Stimulated activated CD4-positive, alpha-beta T cell treated with anti-CD3 and anti-CD28 coated beads, Interleukin-15, amount 100 ng/mL, for 48 hours (primary cell): Measurements from ENCODE around the gene CFAP57.
"Not testable (repeated sequence)": the region's sequence is repeated elsewhere in the genome, so short reads cannot be mapped to it uniquely, and the experiment has no call there.

Source experiments
- DNase-seq, 2 donors: peaks; one replicate each; pipeline ENCODE4 v3.0.0-alpha.2; 2020; ENCODE audit warnings: low read depth in 2 of 2

Gene CFAP57

GRCh38 chr1:43171876-43172526 is at the start of gene CFAP57, which contains the start of gene EBNA1BP2:
Gene CFAP57, plus strand, starts transcription at chr1:43172330. Its CDS starts 424 bp downstream, at chr1:43172754.
Gene EBNA1BP2, minus strand, starts transcription at chr1:43172290. Its CDS starts 172 bp downstream, at chr1:43172118.
- peak; percentile 87 to 88 for DNase-seq

GRCh38 chr1:43123031-43123430 is 49.1 kb upstream of the CFAP57 start:
- DNase-seq: no peak

- DNase-seq: no peak
Measured at GRCh38 chr1:43128816-43129215, 43.3 kb upstream of the CFAP57 start.

GRCh38 chr1:43129426-43129825 is 42.7 kb upstream of the CFAP57 start:
- DNase-seq: no peak

GRCh38 chr1:43134068-43134467 is 38.1 kb upstream of the CFAP57 start:
- no peak for DNase-seq

- no peak for DNase-seq
Measured at GRCh38 chr1:43134640-43135039, 37.5 kb upstream of the CFAP57 start.

- DNase-seq: no peak
Measured at GRCh38 chr1:43135857-43136781, 36.0 kb upstream of the CFAP57 start.

GRCh38 chr1:43137445-43138052 is 34.6 kb upstream of the CFAP57 start:
- no peak for DNase-seq

GRCh38 chr1:43139295-43139694 is 32.8 kb upstream of the CFAP57 start:
- not testable (repeated sequence) for DNase-seq

- no peak for DNase-seq
Measured at GRCh38 chr1:43140010-43140409, 32.1 kb upstream of the CFAP57 start.

- no peak for DNase-seq
Measured at GRCh38 chr1:43140583-43140982, 31.5 kb upstream of the CFAP57 start.

GRCh38 chr1:43143441-43143888 is 28.7 kb upstream of the CFAP57 start:
- no peak for DNase-seq

GRCh38 chr1:43144237-43144636 is 27.9 kb upstream of the CFAP57 start:
- no peak for DNase-seq

GRCh38 chr1:43147625-43148327 is 24.4 kb upstream of the CFAP57 start:
- peak; percentile 13 to 38 for DNase-seq

- DNase-seq: no peak
Measured at GRCh38 chr1:43149889-43150288, 22.2 kb upstream of the CFAP57 start.

- no peak for DNase-seq
Measured at GRCh38 chr1:43152866-43153265, 19.3 kb upstream of the CFAP57 start.

GRCh38 chr1:43153443-43153842 is 18.7 kb upstream of the CFAP57 start:
- DNase-seq: no peak

GRCh38 chr1:43156026-43156425 is 16.1 kb upstream of the CFAP57 start:
- no peak for DNase-seq

GRCh38 chr1:43165162-43165561 is 7.0 kb upstream of the CFAP57 start:
- no peak for DNase-seq

GRCh38 chr1:43165765-43166164 is 6.4 kb upstream of the CFAP57 start:
- DNase-seq: no peak

- no peak for DNase-seq
Measured at GRCh38 chr1:43171312-43171875, 736 bp upstream of the CFAP57 start.
